NCI-H1105 (cell line): ENCODE measurements around the gene S100A9.
"Not testable (repeated sequence)": the region's sequence is repeated elsewhere in the genome, so short reads cannot be mapped to it uniquely, and the experiment has no call there.

Experiments used
- DNase-seq: peaks from one replicate; lab custom pipeline; 2025; lab: John Stamatoyannopoulos, UW

Gene S100A9

DNA sequence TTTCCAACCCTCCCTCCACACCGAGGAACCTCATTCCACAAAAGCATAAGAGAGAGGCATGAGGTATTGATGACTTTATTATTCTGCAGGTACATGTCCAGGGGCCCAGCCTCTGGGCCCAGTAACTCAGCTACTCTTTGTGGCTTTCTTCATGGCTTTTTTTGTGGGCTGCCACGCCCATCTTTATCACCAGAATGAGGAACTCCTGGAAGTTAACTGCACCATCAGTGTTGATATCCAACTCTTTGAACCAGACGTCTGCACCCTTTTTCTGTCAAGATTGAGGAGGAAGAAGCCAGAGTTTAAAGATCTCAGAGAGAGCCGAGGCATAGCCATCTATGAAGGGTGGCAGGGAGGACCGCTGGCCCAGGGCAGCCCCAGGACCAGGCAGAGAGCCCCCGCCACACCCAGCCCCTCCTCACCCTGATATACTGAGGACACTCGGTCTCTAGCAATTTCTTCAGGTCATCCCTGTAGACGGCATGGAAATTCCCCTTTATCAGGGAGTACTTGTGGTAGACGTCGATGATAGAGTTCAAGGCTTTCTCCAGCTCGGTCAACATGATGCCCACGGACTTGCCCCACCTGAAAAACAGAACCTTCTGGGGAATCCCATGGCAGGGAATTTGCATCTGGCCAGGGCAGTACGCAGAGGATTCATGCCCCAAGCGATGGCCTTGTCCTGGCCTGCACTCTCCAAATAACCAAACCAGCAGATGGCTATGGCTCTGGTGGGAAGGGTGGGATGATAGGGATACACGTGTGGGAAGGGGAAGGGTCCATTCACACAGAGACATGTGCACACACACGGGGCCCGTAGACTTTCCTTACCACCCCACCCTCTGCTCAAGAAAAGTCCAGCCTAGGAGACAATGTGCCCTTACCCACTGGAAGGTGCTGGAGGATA is 32.6 kb downstream of the S100A9 start:
- DNase-seq = no peak

DNA sequence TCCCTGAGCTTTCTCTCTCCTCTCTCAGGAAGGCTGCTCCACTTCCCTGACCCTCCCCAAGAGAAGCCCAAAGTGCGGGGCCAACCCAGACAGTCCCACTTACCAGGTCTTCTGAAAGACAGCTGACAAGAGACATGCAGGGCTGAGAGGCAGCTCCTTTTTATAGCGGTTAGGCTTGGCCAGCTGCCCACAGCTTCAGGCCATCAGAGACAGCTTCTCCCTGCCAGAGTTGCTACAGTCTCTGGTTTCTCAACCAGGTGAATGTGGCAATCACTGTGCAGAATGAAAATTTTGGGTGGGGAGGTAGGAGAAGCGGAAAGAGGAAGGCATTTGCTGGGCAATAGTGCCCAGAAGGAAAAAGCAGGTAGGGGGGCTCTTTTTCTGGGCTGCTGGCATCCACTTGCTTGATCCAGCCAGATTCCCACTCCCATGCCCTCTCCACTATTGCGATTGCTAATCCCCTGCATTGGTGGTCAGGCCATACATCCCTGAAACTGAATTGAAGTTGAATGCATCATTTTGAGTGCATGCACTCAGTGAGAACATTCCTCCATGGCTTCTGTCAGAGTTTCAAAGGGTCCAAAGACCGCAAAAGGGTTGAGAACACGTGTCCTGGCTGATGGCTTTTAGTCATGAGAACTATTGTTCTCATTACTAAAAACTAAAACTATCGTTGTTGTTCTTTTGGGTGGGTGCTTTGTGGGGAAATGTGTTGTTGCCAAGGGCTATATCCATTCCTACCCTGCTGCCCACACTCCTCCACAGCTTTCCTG is 33.5 kb downstream of the S100A9 start, which contains the start of gene S100A8:
TSS of gene S100A8 (minus strand) at position 136 of the 773 bp plus-strand sequence. CDS start 538 bp downstream, outside the sequence.
- DNase-seq = no peak

DNA sequence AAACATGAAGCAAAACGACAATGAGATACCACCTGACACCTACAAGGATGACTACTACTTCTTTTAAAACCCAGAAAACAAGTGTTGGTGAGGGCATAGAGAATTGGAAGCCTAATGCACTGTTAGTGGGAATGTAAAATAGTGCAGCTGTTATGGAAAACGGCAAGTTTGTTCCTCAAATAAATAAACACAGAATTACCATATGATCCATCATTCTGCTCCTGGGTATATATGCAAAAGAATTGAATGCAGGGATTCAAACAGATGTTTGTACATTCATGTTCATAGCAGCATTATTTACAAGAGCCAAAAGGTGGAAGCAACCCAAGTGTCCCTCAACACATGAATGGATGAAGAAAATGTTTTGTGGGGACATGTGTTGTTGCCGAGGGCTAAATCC is 34.6 kb downstream of the S100A9 start:
- no peak for DNase-seq

DNA sequence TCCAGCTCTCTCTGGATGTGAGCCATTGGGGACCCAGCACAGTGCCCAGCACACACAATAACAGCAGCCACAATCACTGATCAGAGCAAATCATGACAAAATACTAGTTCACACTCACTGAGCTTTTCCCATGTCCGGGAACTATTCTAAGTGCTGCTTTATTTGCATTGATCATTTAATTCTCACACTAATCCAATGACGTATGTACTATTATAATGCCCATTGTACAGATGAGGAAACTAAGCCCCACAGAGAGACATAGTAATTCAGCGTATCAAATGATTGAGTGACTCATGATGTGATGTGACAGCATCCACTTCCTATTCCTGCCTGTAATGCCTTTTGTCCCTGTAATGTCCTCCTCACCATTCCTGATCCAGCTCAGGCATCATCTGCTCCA is 35.2 kb downstream of the S100A9 start:
- DNase-seq = no peak

DNA sequence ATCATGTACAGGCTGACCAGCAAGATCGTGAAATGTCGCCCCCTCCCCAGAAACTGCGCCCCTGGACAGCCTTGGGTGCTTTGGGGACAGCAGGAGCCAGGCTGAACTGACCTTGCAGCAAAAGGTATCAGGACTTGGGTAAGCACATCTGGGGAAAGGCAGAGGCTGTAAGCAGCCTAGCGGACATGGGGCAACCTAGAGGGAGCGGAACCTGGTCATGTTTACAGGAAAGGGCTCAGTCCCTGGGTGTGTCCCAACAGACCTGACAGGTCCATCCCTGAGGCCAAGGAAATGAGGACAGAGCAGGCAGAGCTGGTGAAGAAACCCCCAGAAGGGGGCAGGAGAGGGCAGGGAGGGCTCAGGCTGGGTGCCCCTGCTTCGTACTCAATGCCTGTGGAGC is 36.3 kb downstream of the S100A9 start:
- DNase-seq = no peak

DNA sequence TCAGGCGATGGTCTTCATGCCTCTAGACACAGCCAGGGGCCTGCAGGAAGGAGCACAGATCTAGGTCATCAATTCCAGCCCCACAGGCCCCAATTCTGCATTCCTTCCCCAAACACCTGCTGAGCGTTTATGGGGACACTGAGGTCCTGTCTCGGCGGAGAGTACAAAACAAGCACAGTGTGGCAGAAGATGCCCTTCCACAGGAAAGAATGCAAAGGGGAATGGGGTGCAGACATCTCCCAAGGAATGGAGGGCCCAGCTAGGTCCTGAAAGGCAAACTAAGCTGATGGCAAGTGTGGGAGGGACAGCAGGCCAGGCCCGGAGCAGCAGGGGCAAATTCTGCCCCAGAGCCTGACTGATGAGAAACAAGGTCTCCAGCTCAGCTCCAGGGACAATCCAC is 36.7 kb downstream of the S100A9 start:
- no peak for DNase-seq

DNA sequence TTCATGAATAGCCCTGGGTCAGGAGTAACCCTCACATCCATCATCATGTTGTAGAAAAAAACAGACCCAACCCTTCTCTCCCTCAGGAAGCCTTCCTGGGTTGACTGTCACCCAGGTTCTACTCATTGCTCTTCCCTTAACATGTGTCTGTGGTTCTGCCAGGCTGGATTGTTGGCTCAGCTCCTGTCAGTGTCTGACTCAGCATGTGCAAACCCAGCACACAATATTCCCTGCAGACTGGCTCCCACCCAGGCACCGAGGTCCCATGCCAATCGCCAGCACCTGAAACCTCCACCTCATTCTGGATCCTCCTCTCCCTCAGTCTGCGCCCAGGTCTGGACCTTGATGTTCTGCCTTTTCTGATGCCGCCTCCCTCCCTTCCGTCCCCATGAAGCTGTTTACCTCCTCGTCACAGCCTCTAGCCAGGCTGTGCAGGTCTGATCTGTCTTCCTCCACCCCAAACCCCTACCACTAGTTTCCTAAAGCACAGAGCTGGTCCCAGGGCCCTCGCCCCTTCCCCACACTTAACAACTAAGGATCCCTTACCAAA is 37.6 kb downstream of the S100A9 start:
- no peak for DNase-seq

DNA sequence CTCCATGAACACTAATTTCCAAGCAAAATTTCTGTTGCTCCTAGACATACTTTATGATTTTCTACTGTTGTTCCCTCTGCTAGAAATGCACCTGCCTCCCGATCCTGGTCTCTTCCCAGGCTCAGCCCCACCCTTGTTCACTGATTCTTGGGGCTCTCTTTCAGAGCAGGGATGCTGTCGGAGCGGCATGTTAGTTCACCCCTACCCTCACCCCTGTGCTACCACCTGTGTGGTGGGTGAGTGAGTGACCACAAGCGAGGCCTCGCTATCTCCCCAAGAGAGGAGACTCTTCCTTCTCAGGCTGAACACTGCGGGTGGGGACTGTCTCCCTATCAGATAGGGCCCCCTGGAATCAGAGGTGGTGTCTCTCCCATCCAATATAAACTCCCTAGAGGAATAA is 38.1 kb downstream of the S100A9 start:
- DNase-seq = no peak

DNA sequence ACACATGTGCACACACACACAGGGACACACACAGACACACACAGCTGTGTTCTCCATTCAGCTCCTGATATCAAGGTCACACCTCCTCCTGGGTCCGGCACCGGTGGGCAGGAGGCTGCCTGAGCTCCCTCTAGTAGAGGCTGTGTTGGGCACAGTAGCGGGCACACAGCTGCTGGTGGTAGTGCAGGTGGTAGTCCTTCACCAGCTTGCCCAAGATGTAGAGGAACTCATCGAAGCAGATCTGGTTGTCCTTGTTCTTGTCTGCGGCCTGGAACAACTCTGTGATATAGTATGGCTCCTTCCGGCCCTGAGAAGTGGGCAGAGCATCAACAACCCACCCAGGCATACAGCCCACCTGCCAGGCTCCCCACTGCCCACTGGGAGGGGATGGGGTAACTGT is 38.8 kb downstream of the S100A9 start:
- DNase-seq = no peak

DNA sequence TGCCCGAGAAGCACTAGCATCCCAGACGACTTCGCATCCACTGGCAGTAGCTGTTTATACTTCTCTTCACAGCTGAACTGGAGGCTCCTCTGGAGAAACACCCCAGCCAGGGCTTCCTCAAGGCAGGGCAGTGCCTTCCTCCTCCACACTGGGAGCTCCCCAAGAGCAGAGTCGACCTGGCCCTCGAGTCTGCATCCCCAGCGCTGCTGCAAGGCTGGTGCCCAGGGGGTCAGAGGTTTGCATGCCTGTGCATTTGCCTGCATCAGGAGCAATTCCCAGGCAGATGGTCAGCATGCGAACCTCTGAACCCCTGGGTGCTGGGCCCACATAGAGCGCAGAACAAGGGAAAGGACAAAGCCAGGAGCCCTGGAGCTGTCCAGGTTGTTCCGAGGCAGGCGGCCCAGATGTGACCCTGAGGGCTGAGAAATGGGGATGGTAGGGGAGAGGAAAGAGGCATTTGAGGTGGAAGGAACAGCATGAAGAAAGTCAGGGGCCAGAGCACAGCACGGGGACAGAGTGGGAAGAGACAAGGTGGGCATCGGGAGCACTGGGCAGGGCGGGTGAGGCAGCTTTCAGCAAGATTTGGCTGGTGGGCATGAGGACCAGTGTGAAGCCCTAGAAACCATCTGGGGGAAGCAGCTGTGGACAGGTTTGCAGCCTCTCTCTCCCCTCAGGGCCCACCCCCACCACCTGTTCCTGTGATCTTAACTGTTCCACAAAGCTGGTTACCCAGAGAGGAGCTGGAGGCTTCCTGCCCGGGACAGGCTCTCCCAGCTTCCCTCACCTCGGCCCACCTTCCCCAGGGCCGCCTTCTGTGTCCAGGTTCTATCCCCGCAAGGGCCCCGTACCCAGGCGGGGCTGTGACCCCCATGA is 39.6 kb downstream of the S100A9 start:
- DNase-seq = no peak

DNA sequence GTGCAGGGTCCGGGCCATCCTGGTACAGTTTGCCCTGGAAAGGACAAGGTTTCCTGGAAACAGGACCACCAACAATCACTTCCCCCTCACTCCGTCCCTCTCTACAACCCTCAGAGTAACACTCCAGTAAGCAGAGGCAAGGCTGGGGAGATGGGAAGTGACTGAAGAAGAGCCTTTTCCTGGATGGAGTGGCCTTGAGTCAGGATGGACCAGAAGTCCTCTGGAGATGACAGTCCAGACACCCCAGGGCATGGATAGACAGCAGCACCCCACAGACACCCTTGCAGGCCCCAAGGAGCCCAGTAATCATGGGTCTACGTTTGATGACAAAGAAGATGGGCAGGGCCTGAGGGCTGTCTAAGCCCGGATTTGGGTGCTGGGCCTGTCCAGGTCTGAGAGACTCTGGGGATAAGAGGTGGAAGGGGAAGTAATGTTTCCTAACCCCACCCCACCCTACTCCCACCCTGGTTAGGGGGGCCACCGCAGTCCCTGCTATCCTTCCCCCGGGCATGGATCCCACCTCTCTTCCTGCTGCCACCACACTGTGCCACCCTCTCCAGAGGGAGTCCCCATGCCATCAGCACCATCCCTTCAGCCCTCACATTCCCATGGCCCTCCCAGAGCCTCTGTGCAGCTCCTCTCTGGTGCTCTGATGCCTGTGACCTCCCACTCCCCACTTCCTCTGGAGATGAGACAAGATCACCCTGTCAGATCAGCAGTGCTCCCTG is 40.4 kb downstream of the S100A9 start:
- no peak for DNase-seq

DNA sequence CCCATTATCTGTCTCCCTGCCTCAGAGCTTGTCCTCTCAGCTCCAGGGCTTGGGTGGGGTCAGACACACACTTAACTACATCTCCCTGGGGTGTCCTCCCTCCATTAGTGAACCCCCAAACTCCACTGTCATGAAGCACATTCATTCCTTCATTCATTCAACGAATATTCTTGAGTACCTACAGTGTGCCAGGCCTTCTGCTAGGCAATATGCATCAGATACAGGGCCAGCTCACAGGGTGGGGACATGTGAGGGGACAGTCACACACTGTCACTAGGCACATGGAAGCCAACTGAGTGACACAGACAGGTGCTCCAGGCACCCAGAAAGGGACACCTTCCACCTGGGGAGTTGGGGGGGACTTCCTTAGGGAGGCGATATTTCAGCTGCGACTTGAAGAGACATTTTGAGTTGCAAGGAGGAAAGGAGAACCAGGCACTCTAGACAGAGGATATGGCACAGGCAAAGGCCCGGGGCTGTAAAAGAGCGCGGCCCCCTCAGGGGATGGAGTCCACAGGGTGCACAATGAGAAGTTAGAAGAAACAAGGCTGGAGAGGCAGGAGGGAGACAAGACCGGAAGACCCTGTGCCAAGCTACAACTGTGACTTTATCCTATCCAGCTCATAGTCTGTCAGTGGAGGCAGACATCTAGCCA is 41.9 kb downstream of the S100A9 start:
- DNase-seq = no peak

DNA sequence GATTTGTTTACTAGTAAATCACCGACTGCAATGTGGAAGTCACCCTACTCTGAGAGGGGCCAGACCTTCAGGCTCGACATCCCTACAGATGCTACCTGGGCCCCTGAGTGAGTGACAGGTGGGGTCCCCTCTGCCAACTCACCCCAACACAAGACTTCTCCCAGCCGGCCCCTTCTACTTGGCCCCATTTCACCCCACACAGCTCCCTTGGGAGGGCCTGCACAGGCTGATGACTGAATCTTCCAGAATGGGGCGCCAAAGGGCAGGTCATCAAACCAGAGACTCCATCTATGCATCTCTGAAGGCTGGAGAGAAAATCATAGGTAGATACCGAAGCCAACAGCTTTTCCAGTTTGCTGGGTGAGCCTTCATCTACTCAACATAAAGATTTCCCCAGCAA is 42.6 kb downstream of the S100A9 start:
- peak; percentile 6 for DNase-seq

DNA sequence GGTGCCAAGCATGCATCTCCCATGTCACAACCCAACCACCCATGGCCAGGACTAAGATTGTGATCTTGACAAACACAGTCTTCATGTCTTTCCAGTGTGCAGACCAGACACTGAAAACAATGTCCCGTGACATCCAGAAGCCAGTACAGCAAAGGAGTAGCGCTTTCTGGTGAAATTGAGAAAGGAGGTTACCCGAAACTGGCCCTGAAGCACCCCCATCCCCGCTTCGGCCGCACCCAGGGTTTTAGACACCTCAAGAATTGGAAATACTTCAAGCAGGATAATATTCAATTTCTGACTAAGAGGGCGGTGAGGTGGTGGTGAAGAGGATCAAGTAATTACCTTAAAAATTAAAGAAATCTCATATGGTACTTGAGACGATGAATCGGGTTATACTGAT is 43.8 kb downstream of the S100A9 start:
- no peak for DNase-seq

DNA sequence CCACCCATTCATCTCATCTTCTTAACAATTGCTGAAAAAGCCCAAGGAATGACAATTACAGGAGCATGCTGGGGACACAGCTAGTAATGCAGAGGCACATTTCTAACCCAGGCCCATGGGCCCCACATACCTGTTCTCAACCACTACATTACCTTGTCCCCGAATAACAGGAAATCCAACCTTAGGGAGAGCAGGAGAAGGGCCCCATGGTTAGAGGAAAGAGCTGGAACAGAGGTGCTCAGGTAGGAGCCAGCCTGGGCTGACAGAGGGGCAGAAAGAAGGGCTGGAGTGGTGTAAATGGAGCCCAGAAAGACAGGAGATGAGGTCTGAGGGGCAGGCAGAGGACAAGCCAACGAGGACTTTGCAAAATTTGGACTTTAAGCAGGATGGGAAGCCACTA is 44.6 kb downstream of the S100A9 start:
- no peak for DNase-seq

DNA sequence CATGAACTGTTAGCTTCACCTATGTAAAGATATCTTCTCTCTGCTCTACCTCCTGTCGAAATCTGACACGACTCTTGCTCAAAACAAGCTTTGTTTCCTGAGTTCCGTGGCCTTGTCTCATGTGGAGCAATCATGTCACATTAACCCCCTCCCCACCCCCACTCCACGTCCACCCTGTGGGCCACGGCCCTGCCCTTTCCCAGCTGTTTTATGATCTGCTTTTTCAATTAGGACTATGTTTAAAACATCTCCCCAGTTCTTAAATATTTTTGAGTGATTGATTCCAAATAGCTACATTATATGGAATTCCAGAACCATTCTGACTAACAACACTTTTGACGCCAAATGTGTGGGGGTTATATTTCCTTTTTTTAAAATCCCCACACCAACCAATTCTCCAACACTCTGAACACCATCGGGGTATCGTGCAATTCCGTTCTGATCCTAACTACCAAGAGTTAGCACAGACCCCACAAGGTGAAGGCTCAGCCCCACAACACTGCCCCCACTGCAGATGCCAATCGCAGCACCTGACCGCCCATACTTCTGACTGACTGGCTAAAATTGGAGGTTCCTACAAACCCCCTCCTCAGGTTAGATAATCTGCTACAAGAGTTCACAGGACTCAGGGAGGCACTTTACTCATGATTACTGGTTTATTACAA is 45.9 kb downstream of the S100A9 start:
- DNase-seq = no peak

DNA sequence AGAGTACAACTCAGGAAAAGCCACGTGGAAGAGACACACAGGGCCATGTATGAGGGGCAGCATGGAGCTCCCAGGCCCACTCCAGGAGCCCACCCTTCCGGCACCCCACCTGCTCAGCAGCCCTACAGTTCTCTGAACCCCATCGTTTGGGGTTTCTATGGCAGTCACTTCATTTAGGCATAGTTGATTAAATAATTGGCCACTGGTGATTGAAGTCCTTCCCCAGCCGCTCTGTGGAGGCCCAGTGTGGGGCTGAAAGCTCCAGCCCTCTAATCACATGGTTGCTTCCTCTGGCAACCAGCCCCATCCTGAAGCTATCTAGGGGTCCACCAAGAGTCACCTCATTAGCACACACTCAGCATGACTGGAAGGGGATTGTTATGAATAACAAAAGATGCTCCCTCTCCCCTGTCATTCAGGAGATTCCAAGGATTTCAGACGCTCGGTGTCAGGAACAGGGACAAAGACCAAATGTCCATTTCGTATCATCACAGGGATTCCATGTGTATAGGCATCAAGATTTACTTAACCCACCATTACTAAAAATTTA is 46.5 kb downstream of the S100A9 start:
- DNase-seq = no peak

DNA sequence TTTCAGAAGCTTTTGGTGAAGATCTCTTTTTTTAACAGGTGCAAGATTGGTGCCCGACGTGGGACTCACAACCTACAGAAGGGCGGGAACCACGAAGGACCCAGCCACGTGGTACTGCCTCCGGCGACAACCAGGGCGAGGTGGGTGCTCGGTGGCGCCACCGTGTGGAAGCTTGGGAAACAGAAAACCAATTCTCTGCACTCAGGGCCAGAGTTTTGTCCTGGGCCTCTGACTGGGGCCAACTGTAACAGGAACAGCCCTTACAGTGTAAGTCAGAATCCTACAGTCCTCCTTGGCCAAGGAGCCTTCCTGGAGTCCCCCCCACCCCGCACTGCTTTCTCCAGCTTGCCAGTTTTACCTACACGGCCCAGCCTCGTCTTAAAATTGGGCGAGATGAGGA is 47.1 kb downstream of the S100A9 start:
- DNase-seq = no peak

DNA sequence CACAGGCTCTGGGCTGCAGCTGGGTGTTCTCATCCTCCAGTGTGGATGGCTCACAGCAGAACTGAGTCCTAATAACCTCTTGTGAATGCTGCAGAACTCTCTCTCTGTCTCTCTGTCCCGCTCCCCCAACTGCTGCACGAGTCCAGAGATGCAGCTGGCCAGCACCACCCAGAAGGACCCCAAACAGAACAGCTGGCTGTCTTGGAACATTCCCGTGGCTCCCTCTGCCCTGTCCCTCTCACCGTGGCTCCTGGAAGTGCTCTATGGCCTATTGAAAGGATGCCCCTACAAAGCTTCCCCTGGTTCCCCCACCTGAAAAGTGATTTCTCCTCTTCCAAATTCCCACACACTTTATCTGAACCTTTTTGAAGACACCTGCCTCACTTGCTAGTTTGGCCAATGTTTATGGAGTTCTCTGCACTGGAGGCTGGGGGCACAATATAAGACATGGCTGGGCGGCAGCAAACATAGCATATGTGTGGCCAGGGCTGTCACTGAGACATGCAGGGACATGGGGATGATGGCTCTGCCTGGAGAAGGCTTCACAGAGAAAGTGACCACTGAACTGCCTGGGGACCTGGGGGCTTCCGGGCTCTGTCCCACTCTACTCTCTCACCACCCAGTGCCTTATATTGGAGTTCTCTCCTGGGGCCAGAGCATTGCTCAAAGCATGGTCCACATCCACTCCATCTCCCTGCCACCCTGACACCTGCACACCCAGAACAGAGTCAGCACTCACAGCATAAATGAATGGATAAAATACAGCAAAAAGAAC is 48.4 kb downstream of the S100A9 start:
- not testable (repeated sequence) for DNase-seq
